ENCODE data around the gene CHRM1. TPM values are rescaled to one million over a fixed set of nuclear protein-coding genes. Genes with fewer than 3 reads are reported as not detected.

CHRM1 gene
- total RNA-seq, 6 donors from 2014 or later: 0.59 to 7.3 (median 3.0) TPM; not detected in 1

DNA sequence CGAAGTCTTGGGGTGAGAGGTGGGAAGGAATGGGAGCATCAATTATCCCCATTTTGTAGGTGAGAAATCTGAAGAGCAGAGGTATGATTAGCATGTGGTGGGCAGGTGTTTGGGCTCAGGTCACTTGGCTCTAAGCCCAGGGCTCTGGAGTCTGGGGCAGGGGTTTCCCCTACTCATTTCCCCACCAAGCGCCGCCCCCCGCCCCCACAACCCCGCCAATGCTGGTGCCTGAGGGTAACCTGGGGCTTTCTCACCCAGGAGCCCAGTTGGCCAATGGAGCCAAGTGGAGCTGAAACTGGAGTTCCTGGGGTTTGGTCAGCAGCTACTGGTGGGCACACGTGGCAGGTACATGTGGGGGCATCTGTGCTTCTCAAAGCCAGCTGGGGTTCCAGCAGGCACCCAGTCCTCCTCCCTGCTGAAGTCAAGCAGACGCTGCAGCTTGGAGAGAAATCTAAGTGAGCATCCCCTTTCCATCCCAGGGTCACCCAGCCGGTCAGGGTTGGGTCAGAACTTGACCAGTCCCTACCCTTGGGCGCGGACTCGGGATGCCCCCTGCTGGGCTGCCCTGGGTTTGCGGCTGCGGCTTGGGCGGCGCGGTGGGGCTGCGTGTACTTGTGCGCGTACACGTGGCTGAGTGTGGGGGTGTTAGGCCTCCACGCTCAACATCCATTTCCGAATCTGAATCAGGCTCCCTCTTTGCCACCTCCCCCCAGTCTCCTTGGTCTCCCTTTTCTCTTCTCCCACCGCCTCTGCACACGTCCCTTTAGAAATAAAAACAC lies 1.7 kb upstream of the CHRM1 start:
- H3K9me3 ChIP-seq: no peaks in the 10 kb centered on the region
- no peak overlapping the region for H3K27ac ChIP-seq
- DNase-seq (peak in 1 of 2 donors; percentile 87), ATAC-seq (ENCODE audit: low FRiP score in 2 of 2) (no peak)
- H3K27me3 ChIP-seq: peaks cover 2 to 45% (median 24%) of the 10 kb centered on the region in 4 donors
- H3K36me3 ChIP-seq: no peaks in the 10 kb centered on the region
- TF ChIP-seq EP300 (IDR thresholded peaks at IDR 0.05) (no peak), POLR2AphosphoS5 (IDR thresholded peaks at IDR 0.05) (no peak), POLR2A (IDR thresholded peaks at IDR 0.05) (no peak)
- TF ChIP-seq, protein P1, sequence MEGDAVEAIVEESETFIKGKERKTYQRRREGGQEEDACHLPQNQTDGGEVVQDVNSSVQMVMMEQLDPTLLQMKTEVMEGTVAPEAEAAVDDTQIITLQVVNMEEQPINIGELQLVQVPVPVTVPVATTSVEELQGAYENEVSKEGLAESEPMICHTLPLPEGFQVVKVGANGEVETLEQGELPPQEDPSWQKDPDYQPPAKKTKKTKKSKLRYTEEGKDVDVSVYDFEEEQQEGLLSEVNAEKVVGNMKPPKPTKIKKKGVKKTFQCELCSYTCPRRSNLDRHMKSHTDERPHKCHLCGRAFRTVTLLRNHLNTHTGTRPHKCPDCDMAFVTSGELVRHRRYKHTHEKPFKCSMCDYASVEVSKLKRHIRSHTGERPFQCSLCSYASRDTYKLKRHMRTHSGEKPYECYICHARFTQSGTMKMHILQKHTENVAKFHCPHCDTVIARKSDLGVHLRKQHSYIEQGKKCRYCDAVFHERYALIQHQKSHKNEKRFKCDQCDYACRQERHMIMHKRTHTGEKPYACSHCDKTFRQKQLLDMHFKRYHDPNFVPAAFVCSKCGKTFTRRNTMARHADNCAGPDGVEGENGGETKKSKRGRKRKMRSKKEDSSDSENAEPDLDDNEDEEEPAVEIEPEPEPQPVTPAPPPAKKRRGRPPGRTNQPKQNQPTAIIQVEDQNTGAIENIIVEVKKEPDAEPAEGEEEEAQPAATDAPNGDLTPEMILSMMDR (IDR thresholded peaks at IDR 0.05): peak in 2 of 6 experiments; percentile 21 to 23
- WGBS, 2 donors: 57 to 61% methylated on average over 15 to 24 of the region's 24 CpGs
- H3K4me3 ChIP-seq: no peak overlapping the region
- peaks cover 20 to 53% (median 37%) of the 10 kb centered on the region in 4 donors for H3K4me1 ChIP-seq

- DNase-seq (no peak), ATAC-seq (ENCODE audit: low FRiP score in 2 of 2) (no peak)
- Histone ChIP-seq H3K27me3 (peaks cover 2 to 43% (median 21%) of the 10 kb centered on the region in 4 donors), H3K4me3 (no peak overlapping the region), H3K9me3 (no peaks in the 10 kb centered on the region), H3K27ac (peak overlapping the region in 1 of 4 donors; percentile 87), H3K4me1 (peaks cover 20 to 49% (median 35%) of the 10 kb centered on the region in 4 donors), H3K36me3 (no peaks in the 10 kb centered on the region)
- TF ChIP-seq POLR2A (IDR thresholded peaks at IDR 0.05) (no peak), POLR2AphosphoS5 (IDR thresholded peaks at IDR 0.05) (no peak), EP300 (IDR thresholded peaks at IDR 0.05) (no peak)
- TF ChIP-seq, protein P1 (IDR thresholded peaks at IDR 0.05): no peak
- 20 to 62% methylated on average over 1 to 4 of the region's 4 CpGs for WGBS, 2 donors
Measured at GRCh38 chr11:62922189-62922589, 1.0 kb upstream of the CHRM1 start.

DNA sequence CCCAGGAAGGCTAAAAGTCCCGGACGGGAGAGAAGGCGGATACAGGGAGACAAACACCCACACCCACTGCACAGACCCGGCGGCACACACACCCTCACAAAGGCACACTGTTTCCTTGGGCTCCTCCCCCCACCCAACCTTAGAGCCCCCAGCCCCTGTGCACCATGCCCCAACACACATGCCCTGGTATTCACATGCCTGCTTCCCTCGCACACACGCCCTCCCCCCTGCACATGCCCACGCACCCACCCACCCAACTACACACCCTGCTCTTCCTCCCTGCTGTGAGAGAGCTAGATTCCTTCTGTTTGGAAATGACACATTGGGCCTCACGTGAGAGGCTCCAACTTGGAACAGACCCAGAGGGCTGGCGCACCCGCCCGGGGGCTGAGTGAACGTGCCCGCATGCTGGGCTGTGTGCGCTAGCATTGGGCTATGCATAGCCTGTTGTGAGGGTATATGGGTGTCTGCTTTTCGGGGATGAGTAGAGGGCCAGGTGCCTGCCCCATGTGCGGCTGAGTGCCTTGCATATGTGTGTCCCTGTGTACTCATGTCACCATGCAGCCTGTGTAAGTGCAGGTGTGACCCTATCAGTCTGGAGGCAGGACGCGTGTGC lies 518 bp upstream of the CHRM1 start:
- 20 to 39% methylated on average over 17 to 19 of the region's 19 CpGs for WGBS, 2 donors
- ATAC-seq (ENCODE audit: low FRiP score in 2 of 2): peak in 1 of 2 donors; percentile 11
- Histone ChIP-seq H3K27me3 (peaks cover 2 to 38% (median 18%) of the 10 kb centered on the region in 4 donors), H3K27ac (peak overlapping the region; percentile 46 to 90 (median 75)), H3K4me3 (peak overlapping the region in 3 of 4 donors; percentile 28 to 51 (median 35)), H3K9me3 (no peaks in the 10 kb centered on the region), H3K4me1 (peaks cover 20 to 44% (median 32%) of the 10 kb centered on the region in 4 donors), H3K36me3 (no peaks in the 10 kb centered on the region)
- peak in 1 of 2 donors; percentile 68 for DNase-seq
- TF ChIP-seq EP300 (IDR thresholded peaks at IDR 0.05): no peak
- no peak for TF ChIP-seq POLR2A (IDR thresholded peaks at IDR 0.05)
- TF ChIP-seq POLR2AphosphoS5 (IDR thresholded peaks at IDR 0.05): no peak
- TF ChIP-seq, protein P1 (IDR thresholded peaks at IDR 0.05): no peak

GRCh38 chr11:62919898-62920640 lies 1.1 kb downstream of the CHRM1 start:
- H3K9me3 ChIP-seq: no peaks in the 10 kb centered on the region
- H3K27me3 ChIP-seq: peaks cover under 1 to 21% (median 8%) of the 10 kb centered on the region in 4 donors
- no peak for TF ChIP-seq POLR2A (IDR thresholded peaks at IDR 0.05)
- TF ChIP-seq POLR2AphosphoS5 (IDR thresholded peaks at IDR 0.05): no peak
- TF ChIP-seq, protein P1 (IDR thresholded peaks at IDR 0.05): no peak
- TF ChIP-seq EP300 (IDR thresholded peaks at IDR 0.05): no peak
- H3K27ac ChIP-seq: peak overlapping the region; percentile 46 to 90 (median 75)
- peaks cover 11 to 30% (median 20%) of the 10 kb centered on the region in 4 donors for H3K4me1 ChIP-seq
- ATAC-seq (ENCODE audit: low FRiP score in 2 of 2) (no peak), DNase-seq (no peak)
- H3K4me3 ChIP-seq: peak overlapping the region in 3 of 4 donors; percentile 28 to 51 (median 35)
- 59 to 77% methylated on average over 7 to 10 of the region's 11 CpGs for WGBS, 2 donors
- no peaks in the 10 kb centered on the region for H3K36me3 ChIP-seq
